A673 (cell line): Measurements from ENCODE around the gene KCNJ4. TPM values are rescaled to one million over a fixed set of nuclear protein-coding genes. Genes with fewer than 3 reads are reported as not detected.

Experiments
- BruUV-seq: library from RNA; stranded (reverse); fragments of 400-500 nt; replicated peaks from 2 replicates; lab custom pipeline; 2021; lab: Mats Ljungman, UMichigan
- CTCF ChIA-PET: fragments of 300-600 bp; sonication (Branson Sonifier 250); formaldehyde crosslinking; loops from one replicate; lab custom pipeline; 2022; ENCODE audit warnings: antibody characterized with exemption; lab: Charles Lee
- POLR2A ChIA-PET: fragments of 300-600 bp; sonication (Branson Sonifier 250); formaldehyde crosslinking; loops from one replicate; lab custom pipeline; 2022; ENCODE audit warnings: antibody characterized with exemption; ENCODE audit not compliant: low non-redundant PET; lab: Charles Lee
- DNase-seq: peaks from one replicate; pipeline ENCODE4 v3.0.0-alpha.2; 2015; ENCODE audit warnings: low spot score
- H3K27ac ChIP-seq: fragments of 200-600 bp; sonication (generic); 2 replicates; pipeline ENCODE4 v1.5.1; 2016; ENCODE audit warnings: mixed run types, low read depth, mild to moderate bottlenecking, mixed read lengths, antibody characterized with exemption, low read length; ENCODE audit not compliant: poor library complexity, severe bottlenecking
- H3K27me3 ChIP-seq: fragments of 200-600 bp; sonication (generic); replicated peaks from 2 replicates; pipeline ENCODE4 v1.6.1; 2017; ENCODE audit warnings: mixed run types, low read depth, mild to moderate bottlenecking, mixed read lengths, antibody characterized with exemption, low read length; ENCODE audit not compliant: insufficient read depth, poor library complexity
- H3K36me3 ChIP-seq: fragments of 200-600 bp; sonication (generic); 2 replicates; pipeline ENCODE4 v1.6.1; 2016; ENCODE audit warnings: mixed run types, mild to moderate bottlenecking, mixed read lengths, antibody characterized with exemption, low read length; ENCODE audit not compliant: insufficient read depth, poor library complexity, severe bottlenecking
- H3K4me1 ChIP-seq: fragments of 200-600 bp; sonication (generic); 2 replicates; pipeline ENCODE4 v1.6.1; 2017; ENCODE audit warnings: mixed run types, mild to moderate bottlenecking, mixed read lengths, antibody characterized with exemption, low read length; ENCODE audit not compliant: insufficient read depth, poor library complexity, severe bottlenecking
- H3K4me3 ChIP-seq: fragments of 200-600 bp; sonication (generic); 2 replicates; pipeline ENCODE4 v1.5.1; 2016; ENCODE audit warnings: low read depth, mixed run types, mild to moderate bottlenecking, mixed read lengths, low read length; ENCODE audit not compliant: poor library complexity, severe bottlenecking
- H3K9me3 ChIP-seq: fragments of 200-600 bp; sonication (generic); 2 replicates; pipeline ENCODE4 v1.6.1; 2016; ENCODE audit warnings: mixed run types, low read depth, mild to moderate bottlenecking, mixed read lengths, antibody characterized with exemption, low read length; ENCODE audit not compliant: poor library complexity, severe bottlenecking
- CTCF ChIP-seq: fragments of 300-800, 200-600 bp; sonication (generic); conservative IDR thresholded peaks from 2 replicates; pipeline ENCODE4 v1.5.1; 2017; ENCODE audit warnings: low read depth, mild to moderate bottlenecking, antibody characterized with exemption, low read length, moderate library complexity, mixed read lengths
- EZH2 ChIP-seq: fragments of 200-600 bp; sonication (generic); IDR thresholded peaks from 2 replicates; pipeline ENCODE4 v1.6.1; 2017; ENCODE audit warnings: borderline replicate concordance, low read depth, mild to moderate bottlenecking, mixed read lengths, antibody characterized with exemption, low read length; ENCODE audit not compliant: poor library complexity, severe bottlenecking
- intact Hi-C: fragments of 100-400 bp; cut with micrococcal nuclease; formaldehyde crosslinking; loops from one replicate; pipeline ENCODE4 v1.10.0; 2022; ENCODE audit not compliant: unreplicated experiment
- total RNA-seq: library from RNA; stranded (reverse); gene quantifications from 2 replicates; pipeline ENCODE4 v1.2.3, GENCODE V29; 2021

KCNJ4 gene
- total RNA-seq, 1 experiment from 2014 or later: 1.0 TPM

GRCh38 chr22:38414009-38414395 lies 41.0 kb downstream of the KCNJ4 start:
- Histone ChIP-seq H3K9me3 (no peaks in the 10 kb centered on the region), H3K4me3 (no peak overlapping the region), H3K27ac (no peak overlapping the region), H3K27me3 (no peaks in the 10 kb centered on the region), H3K36me3 (no peaks in the 10 kb centered on the region), H3K4me1 (no peaks in the 10 kb centered on the region)
- BruUV-seq: no TSS peak
- ChIA-PET CTCF (interaction anchor here (1.0 kb wide), 1 partner anchor 159 kb away, joined by 4 read pairs; no protein-coding TSS in a partner anchor), POLR2A (no interaction called here)
- intact Hi-C loops: no loop called here
- TF ChIP-seq CTCF: no peak
- no peak for TF ChIP-seq EZH2
- DNase-seq: no peak

- Histone ChIP-seq H3K9me3 (no peaks in the 10 kb centered on the region), H3K4me1 (no peaks in the 10 kb centered on the region), H3K36me3 (no peaks in the 10 kb centered on the region), H3K4me3 (peak overlapping the region; percentile 31), H3K27ac (no peak overlapping the region), H3K27me3 (no peaks in the 10 kb centered on the region)
- intact Hi-C loops: no loop called here
- no TSS peak for BruUV-seq
- ChIA-PET CTCF (interaction anchor here (0.6 to 1.0 kb wide), 2 partner anchors 75 to 159 kb away, joined by 4 read pairs; no protein-coding TSS in a partner anchor), POLR2A (no interaction called here)
- DNase-seq: no peak
- TF ChIP-seq EZH2: no peak
- TF ChIP-seq CTCF: no peak
Observed at GRCh38 chr22:38413085-38414008, 41.7 kb downstream of the KCNJ4 start.

- peak; percentile 70 for TF ChIP-seq CTCF
- TF ChIP-seq EZH2: no peak
- Histone ChIP-seq H3K36me3 (no peaks in the 10 kb centered on the region), H3K27me3 (no peaks in the 10 kb centered on the region), H3K4me1 (no peaks in the 10 kb centered on the region), H3K4me3 (peak overlapping the region; percentile 31), H3K27ac (no peak overlapping the region), H3K9me3 (no peaks in the 10 kb centered on the region)
- no TSS peak for BruUV-seq
- intact Hi-C loops: no loop called here
- ChIA-PET POLR2A (no interaction called here), CTCF (interaction anchor here (0.6 kb wide), 1 partner anchor 408 kb away, joined by 3 read pairs; no protein-coding TSS in a partner anchor)
- no peak for DNase-seq
Observed at GRCh38 chr22:38412435-38413084, 42.4 kb downstream of the KCNJ4 start.
